Stimulated activated CD8-positive, alpha-beta memory T cell treated with anti-CD3 and anti-CD28 coated beads, Interleukin-12 subunit alpha, Interleukin-12 subunit beta, amount 100 ng/mL, for 4 hours (primary cell): ENCODE results near the gene SDHAF2.
A peak's percentile ranks its signal among the peaks of the same experiment; 100 is the strongest.
"Not testable (repeated sequence)": the region's sequence is repeated elsewhere in the genome, so short reads cannot be mapped to it uniquely, and the experiment has no call there.

ENCODE experiments used
- DNase-seq: peaks from one replicate; pipeline ENCODE4 v3.0.0-alpha.2; 2020; ENCODE audit warnings: low read depth

The SDHAF2 gene

GRCh38 chr11:61429691-61430582, at the start of gene SDHAF2, which contains the start of gene CPSF7:
Gene SDHAF2 (plus strand): TSS chr11:61430124. CDS start chr11:61430147, 23 bp downstream.
Gene CPSF7 (minus strand): TSS chr11:61429975. CDS start chr11:61429235, 740 bp downstream.
- DNase-seq, result peak; percentile 98

GRCh38 chr11:61380884-61381283, 49.0 kb upstream of the SDHAF2 start:
- no peak for DNase-seq

DNA sequence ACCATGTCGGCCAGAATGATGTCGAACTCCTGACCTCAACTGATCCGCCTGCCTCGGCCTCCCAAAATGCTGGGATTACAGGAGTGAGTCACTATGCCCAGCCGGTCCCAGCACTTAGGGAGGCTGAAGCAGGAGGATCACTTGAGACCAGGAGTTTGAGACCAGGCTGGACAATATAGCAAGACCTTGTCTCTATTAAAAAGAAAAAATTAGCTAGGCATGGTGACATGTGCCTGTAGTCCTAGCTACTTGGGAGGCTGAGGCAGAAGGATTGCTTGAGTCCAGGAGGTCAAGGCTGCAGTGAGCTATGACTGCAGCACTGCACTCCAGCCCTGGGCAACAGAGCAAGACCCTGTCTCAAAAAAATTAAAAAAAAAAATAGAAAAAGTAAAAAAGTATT, 46.1 kb upstream of the SDHAF2 start:
- not testable (repeated sequence) for DNase-seq

DNA sequence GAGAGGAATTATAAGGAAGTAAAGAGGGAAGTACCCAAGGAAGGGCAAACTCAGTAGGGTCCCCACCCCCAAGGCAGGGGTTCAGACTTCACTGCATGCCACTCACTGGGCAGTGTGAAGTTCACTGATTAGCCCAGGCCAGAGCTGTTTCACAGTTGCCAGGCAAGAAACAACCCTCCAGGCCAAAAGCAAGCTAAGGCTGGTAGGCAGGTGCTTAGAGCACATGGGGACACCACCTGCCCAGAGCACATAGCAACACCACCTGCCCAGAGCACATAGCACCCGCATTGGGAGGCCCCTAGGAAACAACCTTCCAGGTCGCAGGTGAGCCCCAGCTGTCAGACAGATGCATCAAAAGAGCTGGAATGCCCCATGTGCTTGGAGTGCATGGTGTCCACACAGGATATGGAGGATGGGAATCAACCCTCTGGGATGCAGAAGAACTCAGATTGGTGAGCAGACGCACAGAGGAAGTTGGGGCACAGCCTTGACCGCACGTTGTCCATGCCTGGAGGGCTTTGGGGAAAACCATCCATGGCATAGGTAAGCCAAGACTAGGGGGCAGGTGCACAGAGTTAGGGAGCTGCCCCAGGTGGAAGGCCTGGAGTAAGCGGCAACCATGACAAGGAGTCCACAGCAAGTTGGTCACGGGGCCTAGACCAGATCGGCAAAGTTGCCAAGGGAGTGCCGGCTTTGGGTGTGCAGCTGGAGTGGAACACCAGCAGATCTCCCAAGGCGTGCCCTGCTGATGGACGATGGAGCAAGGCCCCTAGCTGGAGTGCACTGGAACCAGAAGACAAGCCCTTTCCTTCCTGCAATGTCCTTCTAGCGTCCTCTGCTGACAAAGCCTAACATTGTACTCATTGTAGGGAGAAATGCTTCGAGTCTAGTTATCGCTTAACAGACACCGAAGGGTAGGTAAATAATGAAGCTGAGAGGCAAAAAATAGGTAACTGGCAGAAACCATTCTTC, 45.4 kb upstream of the SDHAF2 start:
- DNase-seq, result no peak

GRCh38 chr11:61390161-61390560, 39.8 kb upstream of the SDHAF2 start:
- no peak for DNase-seq

DNA sequence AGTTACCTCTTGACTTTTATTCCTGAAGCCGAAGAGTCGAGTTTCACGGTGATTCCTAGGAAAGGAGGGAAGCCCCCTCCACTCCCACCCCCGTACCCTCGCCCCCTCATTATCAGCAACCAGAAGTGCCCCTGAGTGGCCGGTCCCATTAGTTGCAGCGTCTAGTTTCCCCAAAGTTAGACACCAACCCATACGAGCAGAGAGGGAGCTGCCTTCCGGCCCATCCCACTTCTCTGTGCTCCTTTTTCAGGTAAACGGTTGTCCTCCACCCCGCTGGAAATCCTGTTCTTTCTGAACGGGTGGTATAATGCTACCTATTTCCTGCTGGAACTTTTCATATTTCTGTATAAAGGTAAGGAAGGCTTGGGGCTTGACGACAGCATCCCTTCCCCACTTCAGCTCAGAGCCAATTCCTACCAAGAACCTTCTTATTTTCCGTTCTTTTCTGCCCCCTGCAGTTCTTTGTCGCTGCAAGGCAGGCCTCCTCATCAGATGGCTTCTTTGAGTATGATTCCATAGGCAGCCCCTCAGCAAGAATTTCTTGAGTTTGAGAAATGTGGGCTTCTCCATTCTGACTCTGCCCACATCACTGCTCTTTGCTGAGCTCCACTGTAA, 36.8 kb upstream of the SDHAF2 start:
- no peak for DNase-seq

GRCh38 chr11:61401173-61401572, 28.8 kb upstream of the SDHAF2 start:
- DNase-seq, result no peak

- DNase-seq, result no peak
Observed at GRCh38 chr11:61401573-61401972, 28.4 kb upstream of the SDHAF2 start.

- DNase-seq, result no peak
Observed at GRCh38 chr11:61403658-61404057, 26.3 kb upstream of the SDHAF2 start.

- no peak for DNase-seq
Observed at GRCh38 chr11:61404103-61404502, 25.8 kb upstream of the SDHAF2 start.

DNA sequence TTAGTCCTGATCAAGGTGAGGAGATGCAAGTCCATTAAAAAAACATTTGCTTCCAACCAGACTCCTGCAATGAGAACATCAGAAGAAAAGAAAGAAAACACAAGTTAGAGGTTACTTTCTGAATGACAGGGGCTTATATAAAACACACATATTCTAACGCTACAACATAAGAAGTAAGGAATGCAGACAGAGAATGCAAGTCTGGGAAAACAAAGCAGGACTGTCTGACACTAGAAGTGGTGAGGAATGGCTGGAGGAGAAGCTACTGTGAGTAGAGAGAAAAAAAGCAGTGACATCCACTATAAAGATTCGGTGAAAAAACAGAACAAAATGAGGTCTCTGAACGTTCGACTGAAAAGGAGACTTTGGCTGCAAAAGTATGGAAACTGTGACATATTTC, 25.3 kb upstream of the SDHAF2 start:
- no peak for DNase-seq

- DNase-seq, result no peak
Observed at GRCh38 chr11:61406067-61406466, 23.9 kb upstream of the SDHAF2 start.

GRCh38 chr11:61406991-61407728, 22.8 kb upstream of the SDHAF2 start:
- no peak for DNase-seq

GRCh38 chr11:61411589-61411988, 18.3 kb upstream of the SDHAF2 start:
- DNase-seq, result no peak

DNA sequence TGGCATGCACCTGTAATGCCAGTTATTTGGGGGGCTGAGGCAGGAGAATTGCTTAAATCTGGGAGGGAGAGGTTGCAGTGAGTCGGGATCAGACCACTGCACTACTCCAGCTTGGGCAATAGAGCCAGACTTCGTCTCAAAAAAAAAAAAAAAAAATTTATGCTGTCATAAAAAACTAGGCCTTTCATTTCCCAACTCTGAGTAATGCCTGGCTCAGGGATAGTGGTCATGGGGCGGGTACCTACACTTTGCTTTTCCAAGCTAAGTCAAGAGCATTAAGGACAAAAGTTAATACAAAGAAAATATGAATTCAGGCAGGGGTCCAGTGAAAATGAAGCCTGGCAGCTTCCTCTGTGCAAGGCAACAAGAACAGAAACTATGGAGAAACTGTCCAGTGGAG, 16.4 kb upstream of the SDHAF2 start:
- no peak for DNase-seq

DNA sequence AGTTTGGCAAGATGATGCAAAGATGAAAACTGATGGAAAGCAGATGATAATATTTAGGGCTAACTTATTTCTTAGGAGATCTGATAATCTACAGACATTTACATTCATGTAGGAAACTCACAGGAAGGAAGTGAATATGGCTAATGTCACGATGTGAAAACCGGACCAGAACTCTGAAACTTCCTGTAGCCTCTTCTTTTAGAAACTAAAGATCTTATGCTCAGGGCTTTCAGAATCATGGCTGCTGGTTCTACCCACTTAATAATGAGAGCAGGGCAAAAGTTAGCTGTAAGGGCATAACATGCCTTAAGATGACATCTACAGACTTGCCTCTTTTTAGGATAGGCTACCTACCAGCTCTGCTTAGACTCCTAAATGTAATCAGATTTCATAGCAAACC, 15.4 kb upstream of the SDHAF2 start:
- no peak for DNase-seq

DNA sequence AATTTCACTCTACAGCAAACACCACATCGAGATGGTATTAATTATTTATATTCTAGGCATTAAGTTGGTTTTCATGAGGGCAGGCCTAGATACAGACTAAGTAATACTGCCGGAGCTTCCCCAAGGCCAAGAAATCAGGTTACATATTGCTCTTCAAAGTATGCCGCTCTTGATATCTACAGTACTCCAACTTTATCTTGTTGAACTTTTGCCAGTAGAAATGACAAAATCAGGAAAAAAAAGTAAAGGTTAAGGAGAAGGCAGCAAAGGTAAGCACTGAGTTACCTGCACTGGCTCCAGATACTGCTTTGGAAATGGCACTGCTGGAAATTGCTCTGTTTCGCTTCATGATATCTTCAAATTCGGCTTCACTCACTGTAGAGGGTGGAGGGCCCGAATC, 14.5 kb upstream of the SDHAF2 start:
- DNase-seq, result no peak

DNA sequence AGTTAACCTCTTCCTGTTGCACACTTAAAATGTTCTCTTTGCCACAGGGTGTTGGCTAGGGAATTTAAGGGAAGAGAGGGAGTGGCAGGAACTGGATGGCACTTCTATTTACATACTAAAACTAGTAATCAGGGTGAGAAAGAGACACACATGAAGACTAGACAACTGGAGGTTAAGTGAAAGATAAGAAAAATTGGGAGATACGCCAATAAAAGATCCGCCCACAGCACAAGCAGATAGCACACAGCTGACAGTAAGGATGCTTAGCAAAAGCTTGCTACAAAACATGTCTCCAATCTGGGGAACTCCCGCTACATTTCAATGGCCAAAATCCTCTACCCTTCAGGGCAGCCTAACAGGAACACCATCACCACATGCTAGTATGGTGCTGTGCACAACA, 13.0 kb upstream of the SDHAF2 start:
- DNase-seq, result no peak

GRCh38 chr11:61417670-61418069, 12.3 kb upstream of the SDHAF2 start:
- DNase-seq, result no peak

GRCh38 chr11:61418136-61418535, 11.8 kb upstream of the SDHAF2 start:
- DNase-seq, result no peak

DNA sequence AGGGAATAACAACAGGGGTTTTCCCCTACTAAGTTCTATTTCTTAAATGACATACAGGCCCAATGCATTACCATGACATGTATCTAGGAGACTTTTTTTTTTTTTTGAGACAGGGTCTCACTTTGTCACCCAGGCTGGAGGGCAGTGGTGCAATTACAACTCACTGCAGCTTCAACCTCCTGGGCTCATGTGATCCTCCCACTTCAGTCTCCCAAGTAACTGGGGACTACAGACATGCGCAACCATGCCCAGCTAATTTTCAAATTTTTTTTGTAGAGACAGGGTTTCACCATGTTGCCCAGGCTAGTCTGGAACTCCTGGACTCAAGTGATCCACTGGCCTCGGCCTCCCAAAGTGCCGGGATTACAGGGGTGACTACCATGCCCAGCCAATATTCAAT, 7.7 kb upstream of the SDHAF2 start:
- no peak for DNase-seq
